Measurements from ENCODE around the gene PAXX. TPM values are rescaled to one million over a fixed set of nuclear protein-coding genes. Genes with fewer than 3 reads are reported as not detected.

PAXX gene
- total RNA-seq, 1 experiment from 2014 or later, result 113 TPM

DNA sequence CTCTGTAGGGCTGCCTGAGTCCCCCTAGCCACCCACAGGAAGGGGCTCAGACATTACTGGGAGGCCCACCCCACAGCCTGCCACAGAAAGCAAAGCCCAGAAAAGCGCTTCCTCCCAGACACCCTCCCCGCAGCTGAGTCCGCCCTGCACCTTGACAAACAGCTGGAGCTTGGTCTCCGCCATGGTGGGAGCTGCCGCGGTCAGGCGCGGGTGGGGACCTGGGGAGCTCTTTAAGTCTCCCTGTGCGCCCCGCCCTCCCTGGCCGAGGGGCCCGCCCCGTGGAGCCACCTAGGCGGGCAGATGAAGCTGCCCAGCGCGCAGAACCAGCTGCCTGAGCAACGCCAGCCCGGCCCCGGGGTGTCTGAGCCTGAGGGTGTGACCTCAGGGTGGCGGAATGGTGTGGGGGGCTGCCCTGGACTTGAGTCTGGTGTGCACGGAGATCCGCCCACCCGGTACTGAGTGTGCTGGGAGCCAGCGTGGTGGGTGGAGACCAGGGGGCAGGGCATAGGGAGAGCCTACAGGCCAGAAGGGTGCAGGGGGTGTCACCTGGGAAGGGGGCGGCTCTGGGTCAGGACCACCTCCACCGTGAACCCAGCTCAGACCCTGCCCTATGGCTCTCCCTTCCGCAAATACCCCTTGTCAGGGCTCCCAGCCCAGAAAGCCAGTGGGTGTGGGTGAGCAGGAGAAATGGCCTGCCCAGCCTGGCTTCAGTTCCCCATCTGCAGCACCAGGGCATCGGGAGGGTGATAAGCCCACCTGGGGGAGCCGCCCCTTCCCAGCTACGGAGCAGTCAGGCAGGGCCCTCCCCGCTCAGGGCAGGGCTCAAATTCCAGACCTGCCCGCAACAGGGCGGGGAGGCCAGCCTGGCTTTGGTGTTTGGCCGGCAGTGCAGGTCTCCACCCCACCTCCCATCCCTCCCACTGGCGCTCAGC is 4.4 kb downstream of the PAXX start, which contains the start of gene CLIC3:
CLIC3 (minus strand) TSS at position 208 of the 932 bp plus-strand sequence; CDS start at position 183, 25 bp downstream.
- no peaks in the 10 kb centered on the region for H3K9me2 ChIP-seq (replicated peaks; ENCODE audit: low read length)
- no peaks in the 10 kb centered on the region; the same call in 1 of the 2 replicates for H3K36me3 ChIP-seq (ENCODE audit: low read depth, low read length)
- peaks cover 16% of the 10 kb centered on the region for H3K79me2 ChIP-seq (ENCODE audit: low read length)
- no peaks in the 10 kb centered on the region for H4K20me1 ChIP-seq (ENCODE audit: low read length)
- intact Hi-C loops (cut with micrococcal nuclease), result loop anchor here (10.0 kb wide), 1 partner anchor 152 kb away; the partner anchor contains the start of genes AJM1 and PHPT1
- no peak within 1 kb of the TSS for H3K9ac ChIP-seq (ENCODE audit: low read length)
- POLR2A ChIA-PET (ENCODE audit: unreplicated experiment), result interaction anchor here (0.7 kb wide), 1 partner anchor 82 kb away, joined by 3 read pairs; no protein-coding TSS in a partner anchor
- H2AFZ ChIP-seq (ENCODE audit: low read length), result no peak within 1 kb of the TSS
- peak within 1 kb of the TSS; percentile 58 for H3K4me3 ChIP-seq (ENCODE audit: low read length)
- CTCF ChIA-PET, result interaction anchor here (0.7 to 1.4 kb wide), 5 partner anchors 33 to 52 kb away, joined by 3 to 9 read pairs (median 3); partner anchors contain the start of gene FBXW5
- H3F3A ChIP-seq (ENCODE audit: low read length, unreplicated experiment), result no peaks in the 10 kb centered on the region
- ATAC-seq, result peak; percentile 49
- DNase-seq, result peak; percentile 60
- TF ChIP-seq EZH2 (IDR thresholded peaks at IDR 0.05; ENCODE audit: low read length, unreplicated experiment) (no peak), EZH2phosphoT487 (IDR thresholded peaks at IDR 0.05; ENCODE audit: borderline replicate concordance, low read length) (no peak)
- TF ChIP-seq, protein P1, sequence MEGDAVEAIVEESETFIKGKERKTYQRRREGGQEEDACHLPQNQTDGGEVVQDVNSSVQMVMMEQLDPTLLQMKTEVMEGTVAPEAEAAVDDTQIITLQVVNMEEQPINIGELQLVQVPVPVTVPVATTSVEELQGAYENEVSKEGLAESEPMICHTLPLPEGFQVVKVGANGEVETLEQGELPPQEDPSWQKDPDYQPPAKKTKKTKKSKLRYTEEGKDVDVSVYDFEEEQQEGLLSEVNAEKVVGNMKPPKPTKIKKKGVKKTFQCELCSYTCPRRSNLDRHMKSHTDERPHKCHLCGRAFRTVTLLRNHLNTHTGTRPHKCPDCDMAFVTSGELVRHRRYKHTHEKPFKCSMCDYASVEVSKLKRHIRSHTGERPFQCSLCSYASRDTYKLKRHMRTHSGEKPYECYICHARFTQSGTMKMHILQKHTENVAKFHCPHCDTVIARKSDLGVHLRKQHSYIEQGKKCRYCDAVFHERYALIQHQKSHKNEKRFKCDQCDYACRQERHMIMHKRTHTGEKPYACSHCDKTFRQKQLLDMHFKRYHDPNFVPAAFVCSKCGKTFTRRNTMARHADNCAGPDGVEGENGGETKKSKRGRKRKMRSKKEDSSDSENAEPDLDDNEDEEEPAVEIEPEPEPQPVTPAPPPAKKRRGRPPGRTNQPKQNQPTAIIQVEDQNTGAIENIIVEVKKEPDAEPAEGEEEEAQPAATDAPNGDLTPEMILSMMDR (conservative IDR thresholded peaks at IDR 0.05; ENCODE audit: low read depth, low read length), result no peak
- no peaks in the 10 kb centered on the region for H3K9me3 ChIP-seq (ENCODE audit: low read length)
- BruUV-seq (replicated peaks), result no TSS peak
- H3K4me1 ChIP-seq (ENCODE audit: insufficient read depth, low read length), result peaks cover 27% of the 10 kb centered on the region
- H3K27ac ChIP-seq (ENCODE audit: low read length), result no peak within 1 kb of the TSS
- no peaks in the 10 kb centered on the region for H3K27me3 ChIP-seq (ENCODE audit: low read length)
- H3K4me2 ChIP-seq (ENCODE audit: low read length), result peak within 1 kb of the TSS; percentile 77

DNA sequence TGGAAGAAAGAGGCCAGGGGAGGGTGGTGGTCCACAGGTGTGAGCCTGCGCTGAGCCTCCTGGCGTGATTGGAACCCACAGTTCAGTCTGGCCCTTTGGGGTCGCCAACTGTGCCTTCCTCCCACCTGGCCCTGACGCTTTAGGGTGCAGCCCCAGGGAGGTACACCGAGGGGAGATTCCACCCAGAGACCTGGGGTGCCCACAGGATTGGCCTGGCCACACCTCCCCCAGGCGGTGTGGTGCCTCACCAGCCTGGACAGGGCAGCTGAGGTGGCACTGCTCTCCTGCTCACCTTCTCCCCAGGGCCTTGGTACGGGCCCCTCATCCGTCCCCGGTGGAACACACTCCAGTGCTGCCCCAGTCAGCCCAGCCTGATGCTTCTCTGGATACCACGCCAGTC is 5.1 kb downstream of the PAXX start:
- H3K27ac ChIP-seq (ENCODE audit: low read length), result no peak overlapping the region
- H3K9me3 ChIP-seq (ENCODE audit: low read length), result no peaks in the 10 kb centered on the region
- H2AFZ ChIP-seq (ENCODE audit: low read length), result no peak overlapping the region
- H3K27me3 ChIP-seq (ENCODE audit: low read length), result no peaks in the 10 kb centered on the region
- H3K79me2 ChIP-seq (ENCODE audit: low read length), result peaks cover 16% of the 10 kb centered on the region
- peak overlapping the region; percentile 77 for H3K4me2 ChIP-seq (ENCODE audit: low read length)
- BruUV-seq (replicated peaks), result no TSS peak
- H3F3A ChIP-seq (ENCODE audit: low read length, unreplicated experiment), result no peaks in the 10 kb centered on the region
- ChIA-PET CTCF (no interaction called here), POLR2A (ENCODE audit: unreplicated experiment) (no interaction called here)
- ATAC-seq, result no peak
- no peaks in the 10 kb centered on the region for H4K20me1 ChIP-seq (ENCODE audit: low read length)
- no peaks in the 10 kb centered on the region; the same call in 1 of the 2 replicates for H3K36me3 ChIP-seq (ENCODE audit: low read depth, low read length)
- no peak overlapping the region for H3K9ac ChIP-seq (ENCODE audit: low read length)
- no peaks in the 10 kb centered on the region for H3K9me2 ChIP-seq (replicated peaks; ENCODE audit: low read length)
- intact Hi-C loops (cut with micrococcal nuclease), result loop anchor here (10.0 kb wide), 1 partner anchor 153 kb away; the partner anchor contains the start of genes AJM1 and PHPT1
- TF ChIP-seq EZH2 (IDR thresholded peaks at IDR 0.05; ENCODE audit: low read length, unreplicated experiment), result no peak
- no peak for TF ChIP-seq EZH2phosphoT487 (IDR thresholded peaks at IDR 0.05; ENCODE audit: borderline replicate concordance, low read length)
- TF ChIP-seq, protein P1 (conservative IDR thresholded peaks at IDR 0.05; ENCODE audit: low read depth, low read length), result no peak
- H3K4me3 ChIP-seq (ENCODE audit: low read length), result peak overlapping the region; percentile 58; the same call in 1 of the 2 replicates
- H3K4me1 ChIP-seq (ENCODE audit: insufficient read depth, low read length), result peaks cover 27% of the 10 kb centered on the region
- no peak for DNase-seq
